ENCODE data around the gene PRPF40B.

PRPF40B gene

GRCh38 chr12:49636979-49637755, 13.8 kb downstream of the PRPF40B start:
- DNase-seq, result peak; percentile 18

DNA sequence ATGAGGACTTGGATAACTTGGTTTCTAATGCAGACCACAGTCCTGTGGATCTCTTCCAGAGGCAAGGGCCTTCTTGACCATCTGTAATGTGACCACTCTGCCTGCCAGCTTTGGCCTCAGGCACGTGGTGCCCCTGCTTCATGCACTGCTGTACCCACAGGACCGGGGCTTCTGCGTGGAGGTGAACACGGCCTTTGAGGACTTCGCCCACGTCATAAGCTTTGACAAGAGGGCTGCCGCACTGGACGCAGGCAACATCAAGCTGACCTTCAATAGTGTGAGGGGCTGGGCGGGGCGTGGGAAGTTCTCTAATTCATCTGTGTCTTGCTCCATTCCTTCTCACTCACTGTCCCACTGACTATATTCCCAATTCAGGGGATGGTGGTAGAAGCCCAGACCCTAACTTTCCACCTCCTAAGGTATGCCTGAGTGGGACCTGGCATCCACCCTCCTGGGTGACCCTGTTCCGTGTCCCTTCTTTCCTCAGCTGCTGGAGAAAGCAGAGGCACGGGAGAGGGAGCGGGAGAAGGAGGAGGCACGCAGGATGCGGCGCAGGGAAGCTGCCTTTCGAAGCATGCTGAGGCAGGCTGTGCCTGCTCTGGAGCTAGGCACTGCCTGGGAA, 18.5 kb downstream of the PRPF40B start:
- DNase-seq, result no peak

GRCh38 chr12:49642370-49642802, 19.0 kb downstream of the PRPF40B start:
- no peak for DNase-seq

GRCh38 chr12:49643135-49643534, 19.8 kb downstream of the PRPF40B start:
- DNase-seq, result no peak

DNA sequence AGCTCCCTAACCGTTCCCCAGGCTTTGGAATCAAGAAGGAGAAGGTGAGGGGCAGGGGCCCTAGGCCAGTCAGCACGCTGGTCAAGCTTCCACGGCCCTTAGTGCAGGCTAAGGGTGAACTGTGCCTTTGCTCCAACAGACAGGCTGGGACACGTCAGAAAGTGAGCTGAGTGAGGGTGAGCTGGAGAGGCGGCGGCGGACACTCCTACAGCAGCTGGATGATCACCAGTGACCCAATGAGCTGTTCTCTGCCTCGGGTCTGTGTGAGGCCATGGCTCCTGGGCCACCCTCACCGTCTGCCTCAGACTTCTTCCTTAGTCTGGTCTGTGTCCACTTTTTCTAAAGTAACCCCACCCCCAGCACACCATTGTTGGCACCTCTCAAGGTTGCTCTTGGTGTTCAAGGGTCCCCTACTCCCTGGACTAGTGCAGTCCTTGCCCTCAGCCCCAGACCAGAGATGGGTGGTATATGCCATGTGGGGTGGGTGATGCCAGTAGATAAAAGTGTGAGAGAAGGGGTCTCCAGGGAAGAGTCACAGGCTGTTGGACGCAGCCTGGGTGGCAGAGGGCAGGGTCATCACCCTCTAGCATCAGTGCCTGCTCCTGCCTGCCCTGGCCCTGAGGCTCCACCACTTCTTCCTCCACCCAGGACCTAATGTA, 20.7 kb downstream of the PRPF40B start:
- DNase-seq, result no peak

- DNase-seq, result no peak
Measured at GRCh38 chr12:49644620-49644994, 21.2 kb downstream of the PRPF40B start.

DNA sequence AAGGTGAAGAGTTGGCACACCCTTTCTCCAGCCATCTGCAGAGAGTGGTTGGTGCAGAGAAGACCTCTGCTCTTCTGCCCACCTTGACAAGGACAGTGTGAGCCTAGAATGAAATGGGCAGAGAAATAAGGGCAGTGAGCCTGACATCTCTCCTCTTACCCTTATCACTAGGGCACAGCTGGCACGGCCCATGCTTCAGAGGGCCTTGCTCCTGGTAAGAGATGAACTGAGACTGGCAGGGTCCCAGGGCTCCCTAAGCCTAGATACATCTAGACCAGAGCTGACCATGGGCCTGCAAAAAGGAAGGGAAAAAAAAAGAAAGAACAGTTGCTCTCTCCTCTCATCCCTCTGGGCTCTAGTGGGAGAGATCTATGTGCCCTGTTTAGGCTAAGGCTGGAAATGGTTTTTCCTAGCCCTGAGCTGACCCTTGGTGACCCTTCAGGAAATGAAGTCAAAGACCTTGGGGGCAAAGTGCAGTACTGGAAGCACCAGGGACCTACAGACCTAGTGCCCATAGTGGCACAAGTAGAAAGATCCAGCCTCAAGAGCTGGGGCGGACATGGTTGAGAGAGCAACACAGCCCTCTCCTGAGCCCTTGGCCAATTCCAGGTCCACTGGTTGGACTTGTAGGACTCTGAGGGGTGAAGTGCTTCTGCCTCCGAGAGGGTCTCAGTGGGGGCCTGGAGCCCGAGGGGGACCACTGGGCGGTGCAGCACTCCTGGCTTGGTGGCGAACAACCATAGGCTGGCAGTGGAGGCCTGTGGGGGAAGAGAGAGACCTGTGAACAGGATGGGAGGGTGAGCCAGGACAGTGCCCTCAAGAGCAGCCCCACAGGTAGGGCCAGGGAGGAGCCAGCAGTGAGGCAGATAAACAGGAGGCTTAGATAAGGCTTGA, 22.0 kb downstream of the PRPF40B start:
- DNase-seq, result no peak

GRCh38 chr12:49646331-49646830, 23.0 kb downstream of the PRPF40B start:
- no peak for DNase-seq

DNA sequence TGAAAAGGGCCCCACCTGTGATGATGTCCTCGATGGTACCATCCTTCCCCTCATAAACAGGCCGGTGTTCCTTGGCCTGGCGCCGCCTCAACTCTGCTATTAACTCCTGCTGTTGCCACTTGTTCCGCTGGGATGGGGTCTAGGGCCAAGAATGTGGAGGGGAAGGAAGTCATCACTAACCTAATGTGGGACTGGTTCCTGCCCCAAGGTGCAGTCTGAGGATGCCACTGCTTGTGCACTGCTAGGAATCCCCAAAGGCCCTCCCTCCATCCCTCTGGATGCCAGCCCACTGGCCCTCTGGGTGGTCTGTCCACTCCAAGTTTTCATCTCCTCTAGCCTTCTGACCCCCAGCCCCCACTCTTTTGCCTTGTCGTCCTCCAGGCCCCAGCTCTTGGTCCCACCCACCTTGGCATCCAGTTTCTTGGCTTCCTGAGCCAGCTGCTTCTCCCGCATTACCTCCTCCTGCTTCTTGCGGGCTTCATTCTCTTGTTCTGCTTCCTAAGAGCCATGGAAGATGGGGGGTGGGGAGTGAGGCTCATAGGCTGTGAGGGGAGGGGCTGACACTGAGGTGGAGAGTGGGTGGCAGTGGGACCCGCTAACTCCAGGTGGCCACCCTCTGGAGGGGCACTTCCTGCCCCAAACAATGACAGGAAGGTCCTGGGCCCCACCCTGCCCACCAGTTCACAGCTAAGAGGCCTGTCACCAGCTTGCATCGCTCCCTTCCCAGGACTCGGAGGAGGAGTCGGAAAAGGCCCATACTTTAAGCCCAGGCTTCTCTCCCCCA, 23.7 kb downstream of the PRPF40B start:
- DNase-seq, result no peak

DNA sequence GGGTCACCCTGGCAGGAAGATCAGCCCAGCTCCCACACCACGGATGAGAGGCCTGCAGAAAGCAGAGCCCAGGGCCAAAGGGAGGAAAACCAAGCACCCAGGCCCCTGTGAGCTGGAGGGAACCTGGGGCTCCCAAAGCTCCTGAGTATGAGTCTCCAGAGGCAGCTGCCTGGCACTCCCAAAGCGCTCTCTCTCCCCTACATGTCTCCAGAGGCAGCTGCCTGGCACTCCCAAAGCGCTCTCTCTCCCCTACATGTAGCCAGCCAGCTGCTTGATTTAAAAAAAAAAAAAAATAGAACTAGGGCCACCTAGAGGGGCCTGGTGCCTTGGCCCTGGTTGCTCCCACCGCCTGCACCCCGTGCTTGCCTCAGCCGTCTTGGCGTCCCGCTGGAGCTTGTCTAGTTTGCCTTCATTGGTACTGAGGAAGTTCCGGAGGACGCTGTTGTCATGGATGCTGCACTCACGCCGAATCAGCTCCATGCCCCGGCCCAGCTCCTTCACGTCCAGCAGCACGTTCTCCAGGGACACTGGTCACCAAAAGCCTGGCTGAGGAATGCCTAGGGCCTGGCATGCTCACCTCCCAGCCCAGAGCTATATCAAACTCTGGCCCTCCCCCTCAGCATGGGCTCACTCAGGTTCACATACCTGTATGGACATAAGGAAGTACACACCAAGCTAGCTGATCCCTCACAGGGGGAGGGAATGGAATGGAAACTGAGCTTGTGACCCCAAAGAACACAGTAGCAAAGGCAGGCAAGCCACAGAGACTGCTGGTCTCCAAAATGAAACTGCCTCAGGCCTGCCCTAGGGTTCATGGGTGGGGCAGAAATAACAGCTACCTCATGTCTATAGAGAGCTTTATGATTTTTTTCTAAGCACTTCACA, 24.7 kb downstream of the PRPF40B start:
- DNase-seq, result no peak

- no peak for DNase-seq
Measured at GRCh38 chr12:49648712-49649003, 25.3 kb downstream of the PRPF40B start.

GRCh38 chr12:49649445-49649844, 26.1 kb downstream of the PRPF40B start:
- no peak for DNase-seq

DNA sequence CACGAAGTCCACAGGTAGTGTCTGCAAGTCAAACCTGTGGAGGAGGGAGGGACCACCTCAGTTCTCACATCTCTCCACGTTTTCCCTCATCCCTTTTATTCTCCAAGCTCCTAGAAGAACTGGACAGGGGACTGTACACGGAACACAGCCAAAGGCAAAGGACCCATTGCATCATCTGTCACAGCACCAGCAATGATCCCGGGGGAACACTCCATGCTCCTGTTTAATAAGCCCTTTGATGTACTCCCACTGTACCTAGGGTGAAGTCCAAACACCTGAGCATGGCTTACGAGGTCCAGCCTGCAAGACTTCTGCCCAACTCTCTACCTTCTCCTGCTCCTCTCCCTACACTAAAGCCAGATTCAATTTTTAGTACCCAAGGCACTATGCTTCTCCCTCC, 26.5 kb downstream of the PRPF40B start:
- no peak for DNase-seq

DNA sequence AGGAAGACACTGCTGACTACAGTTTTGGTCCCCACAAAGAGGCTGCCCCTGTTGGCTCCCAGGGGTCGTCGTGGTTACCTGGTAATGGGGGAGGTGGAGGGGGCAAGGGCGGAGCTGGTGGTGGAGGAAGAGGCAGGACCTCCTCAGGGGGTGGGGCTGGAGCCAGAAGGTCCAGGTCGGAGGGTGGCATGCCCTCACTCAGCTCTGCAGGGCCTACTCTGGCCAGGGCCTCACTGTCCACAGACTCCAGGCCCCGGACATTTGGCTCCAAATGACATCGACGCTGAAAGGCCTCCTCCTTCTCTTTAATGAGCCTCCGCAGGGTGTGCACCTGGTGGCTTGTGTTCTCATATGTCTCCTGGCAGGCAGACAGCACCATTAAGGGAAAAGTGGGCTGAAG, 28.5 kb downstream of the PRPF40B start:
- DNase-seq, result no peak

DNA sequence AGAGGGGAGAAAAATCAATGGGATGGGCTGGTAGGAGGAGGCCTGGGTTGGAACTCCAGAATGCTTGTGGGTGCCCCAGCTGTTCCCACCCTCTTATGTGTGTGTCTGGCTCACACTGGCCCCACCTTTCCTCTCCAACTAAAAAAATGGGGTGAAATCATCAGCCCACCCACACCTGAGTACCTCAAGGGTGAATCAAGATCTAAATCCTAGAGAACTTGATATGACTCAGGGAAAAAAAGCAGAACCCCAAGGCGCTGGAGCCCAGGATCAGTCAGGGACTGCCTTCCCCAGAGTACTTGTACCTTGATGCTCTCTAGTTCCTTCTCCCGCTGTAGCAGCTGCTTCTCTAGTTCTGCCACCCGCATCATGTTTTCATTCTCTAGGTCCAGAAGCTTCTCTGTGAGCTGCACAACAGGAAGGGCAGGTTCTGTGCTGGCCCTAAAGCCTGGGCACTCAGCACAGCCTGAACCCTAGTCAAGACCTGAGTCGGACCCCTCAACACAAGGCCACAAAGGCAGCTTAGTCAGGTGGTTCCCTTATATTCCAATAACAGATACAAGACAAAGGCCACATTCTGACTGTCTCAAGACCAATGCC, 29.7 kb downstream of the PRPF40B start:
- no peak for DNase-seq

- DNase-seq, result no peak
Measured at GRCh38 chr12:49654715-49655114, 31.4 kb downstream of the PRPF40B start.

- DNase-seq, result no peak
Measured at GRCh38 chr12:49655595-49656236, 32.4 kb downstream of the PRPF40B start.

- DNase-seq, result no peak
Measured at GRCh38 chr12:49658276-49658675, 34.9 kb downstream of the PRPF40B start.

GRCh38 chr12:49659753-49660152, 36.4 kb downstream of the PRPF40B start:
- no peak for DNase-seq

GRCh38 chr12:49661191-49661590, 37.8 kb downstream of the PRPF40B start:
- DNase-seq, result no peak

Measured in SHP77 treated with DMSO at 0.1 percent for 48 hours (cell line).